ENCODE measurements around the gene DEPDC1. TPM values are rescaled to one million over a fixed set of nuclear protein-coding genes. Genes with fewer than 3 reads are reported as not detected.
A peak's percentile ranks its signal among the peaks of the same experiment; 100 is the strongest.

DEPDC1 gene, protein sequence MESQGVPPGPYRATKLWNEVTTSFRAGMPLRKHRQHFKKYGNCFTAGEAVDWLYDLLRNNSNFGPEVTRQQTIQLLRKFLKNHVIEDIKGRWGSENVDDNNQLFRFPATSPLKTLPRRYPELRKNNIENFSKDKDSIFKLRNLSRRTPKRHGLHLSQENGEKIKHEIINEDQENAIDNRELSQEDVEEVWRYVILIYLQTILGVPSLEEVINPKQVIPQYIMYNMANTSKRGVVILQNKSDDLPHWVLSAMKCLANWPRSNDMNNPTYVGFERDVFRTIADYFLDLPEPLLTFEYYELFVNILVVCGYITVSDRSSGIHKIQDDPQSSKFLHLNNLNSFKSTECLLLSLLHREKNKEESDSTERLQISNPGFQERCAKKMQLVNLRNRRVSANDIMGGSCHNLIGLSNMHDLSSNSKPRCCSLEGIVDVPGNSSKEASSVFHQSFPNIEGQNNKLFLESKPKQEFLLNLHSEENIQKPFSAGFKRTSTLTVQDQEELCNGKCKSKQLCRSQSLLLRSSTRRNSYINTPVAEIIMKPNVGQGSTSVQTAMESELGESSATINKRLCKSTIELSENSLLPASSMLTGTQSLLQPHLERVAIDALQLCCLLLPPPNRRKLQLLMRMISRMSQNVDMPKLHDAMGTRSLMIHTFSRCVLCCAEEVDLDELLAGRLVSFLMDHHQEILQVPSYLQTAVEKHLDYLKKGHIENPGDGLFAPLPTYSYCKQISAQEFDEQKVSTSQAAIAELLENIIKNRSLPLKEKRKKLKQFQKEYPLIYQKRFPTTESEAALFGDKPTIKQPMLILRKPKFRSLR
- total RNA-seq (2014; rRNA removed; shearing (Covaris generic)) = 66.5 and 97.1 TPM in 2 replicates

DNA sequence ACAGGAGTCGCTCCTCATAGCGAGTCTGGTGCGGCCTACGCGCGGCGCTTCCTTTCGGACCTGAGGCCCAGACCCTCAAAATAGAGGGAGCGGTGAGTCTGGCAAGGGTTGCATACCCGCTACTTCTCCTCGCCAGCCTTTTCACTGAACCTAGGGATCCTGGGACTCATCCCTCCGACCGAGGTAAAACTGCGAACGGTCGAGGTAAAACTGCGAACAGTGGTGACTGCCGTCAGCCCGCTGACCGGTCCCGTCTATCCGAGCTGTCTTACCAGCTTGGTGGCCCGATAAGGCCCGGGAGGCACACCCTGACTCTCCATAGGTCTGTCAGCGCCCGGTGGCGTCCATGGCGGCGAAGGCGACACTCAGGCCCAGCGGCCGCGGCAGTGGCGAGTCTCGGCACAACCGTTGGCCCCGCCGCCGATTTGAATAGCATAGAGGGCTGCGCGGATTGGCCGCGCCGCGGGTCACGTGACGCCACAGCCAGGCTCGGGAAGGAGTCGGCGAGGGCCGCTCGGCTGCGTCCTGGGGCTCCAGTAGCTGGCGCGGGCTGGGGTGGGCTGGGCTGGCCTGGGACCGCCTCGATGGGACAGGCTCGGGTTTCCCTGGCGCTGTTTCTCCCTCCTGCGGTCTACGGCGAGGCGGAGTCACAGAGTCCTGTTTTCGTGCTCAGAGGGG is at the start of gene DEPDC1:
Gene DEPDC1, minus strand, starts transcription at position 403 of the 678 bp plus-strand sequence. Its CDS starts 83 bp downstream, at position 320.
- peak; percentile 93 for DNase-seq
- no peaks in the 10 kb centered on the region; the same call in 1 of the 2 replicates for H3K36me3 ChIP-seq (replicated peaks; ENCODE audit: control insufficient read depth, insufficient read depth, low read length)

DNA sequence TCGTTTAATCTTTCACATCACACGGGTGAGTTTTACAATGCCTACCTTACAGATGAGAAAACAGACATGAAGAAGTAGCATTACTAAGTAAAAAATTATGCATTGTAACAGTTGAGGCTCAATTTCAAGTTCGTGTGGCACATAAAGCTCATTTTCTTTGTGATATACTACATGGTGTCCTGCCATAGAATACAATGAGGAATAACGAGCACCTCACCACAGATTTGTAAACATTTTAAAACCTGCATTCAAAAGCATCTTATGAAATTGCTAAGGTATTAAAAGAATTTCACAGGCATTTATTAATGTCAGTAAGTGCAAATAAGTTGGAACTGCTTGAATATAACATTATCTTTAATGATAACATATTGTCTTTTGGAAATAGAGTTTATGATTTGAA is 47.8 kb upstream of the DEPDC1 start:
- Histone ChIP-seq H3K4me3 (ENCODE audit: insufficient read depth, low read depth, low read length) (no peak overlapping the region), H3K27me3 (ENCODE audit: control insufficient read depth, insufficient read depth, low read length) (no peaks in the 10 kb centered on the region), H3K36me3 (replicated peaks; ENCODE audit: control insufficient read depth, insufficient read depth, low read length) (no peaks in the 10 kb centered on the region)
- no peak for DNase-seq

More for the DNA sequence above, at the start of gene DEPDC1:
- Histone ChIP-seq H3K4me3 (ENCODE audit: insufficient read depth, low read depth, low read length) (peak within 1 kb of the TSS; percentile 99), H3K27me3 (ENCODE audit: control insufficient read depth, insufficient read depth, low read length) (no peaks in the 10 kb centered on the region)

DNA sequence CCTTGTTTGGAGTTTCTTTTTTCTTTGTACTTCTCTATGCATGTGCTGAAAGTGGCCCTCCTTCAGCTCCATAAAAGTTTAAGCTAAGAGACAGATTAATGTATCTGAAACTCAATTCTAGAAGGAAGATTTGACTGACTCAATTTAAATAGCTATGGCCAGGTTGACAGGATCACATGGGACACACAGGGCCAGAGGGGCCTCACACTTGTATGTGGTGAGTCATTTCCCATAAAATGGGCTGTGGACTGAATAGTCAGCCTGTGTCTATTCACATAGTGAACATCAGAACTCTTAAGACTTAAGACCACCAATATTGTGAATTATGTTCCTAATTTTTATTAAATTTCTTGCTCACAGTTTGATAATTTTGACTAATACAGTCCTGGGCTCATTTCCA is 45.7 kb upstream of the DEPDC1 start:
- H3K27me3 ChIP-seq (ENCODE audit: control insufficient read depth, insufficient read depth, low read length) = no peaks in the 10 kb centered on the region
- H3K4me3 ChIP-seq (ENCODE audit: insufficient read depth, low read depth, low read length) = no peak overlapping the region
- H3K36me3 ChIP-seq (replicated peaks; ENCODE audit: control insufficient read depth, insufficient read depth, low read length) = no peaks in the 10 kb centered on the region
- DNase-seq = no peak

DNA sequence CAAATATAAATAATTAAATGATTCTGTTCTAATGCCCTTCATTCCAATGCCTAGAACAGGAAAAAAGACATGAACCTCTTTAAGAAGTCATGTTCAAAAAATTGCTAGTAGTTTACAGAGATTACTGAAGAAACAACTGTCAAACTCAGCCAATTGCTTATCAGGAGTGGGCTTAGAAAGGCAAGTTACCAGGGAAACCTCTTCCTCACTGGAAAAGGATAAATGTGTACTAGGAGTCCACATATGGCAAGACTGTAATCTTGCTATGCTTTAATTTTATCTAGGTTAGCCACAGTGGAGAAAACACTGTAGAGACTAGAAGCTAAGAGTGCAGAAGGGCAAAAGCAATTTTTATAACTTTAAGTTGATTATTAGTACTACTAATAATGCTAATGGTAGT is 42.1 kb upstream of the DEPDC1 start:
- no peaks in the 10 kb centered on the region for H3K36me3 ChIP-seq (replicated peaks; ENCODE audit: control insufficient read depth, insufficient read depth, low read length)
- DNase-seq = no peak
- no peak overlapping the region for H3K4me3 ChIP-seq (ENCODE audit: insufficient read depth, low read depth, low read length)
- H3K27me3 ChIP-seq (ENCODE audit: control insufficient read depth, insufficient read depth, low read length) = no peaks in the 10 kb centered on the region

DNA sequence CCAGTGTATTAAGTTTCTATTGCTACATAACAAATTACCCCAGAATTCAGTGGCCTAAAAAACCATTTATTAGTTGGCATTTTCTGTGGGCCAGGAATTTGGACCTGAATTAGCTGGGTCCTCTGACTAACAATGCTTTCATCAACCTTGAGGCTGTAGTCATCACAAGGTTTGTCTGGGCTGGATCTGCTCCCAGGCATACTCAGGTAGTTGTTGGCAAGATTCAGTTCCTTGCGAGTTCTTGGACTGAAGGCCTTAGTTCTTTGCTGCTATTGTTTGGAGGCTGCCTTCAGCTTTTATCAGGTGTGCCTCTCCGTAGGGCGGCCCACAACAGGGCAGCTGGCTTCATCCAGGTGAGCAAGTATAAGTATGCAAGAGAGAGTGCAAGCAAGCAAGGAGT is 31.4 kb upstream of the DEPDC1 start:
- no peak for DNase-seq
- no peaks in the 10 kb centered on the region for H3K36me3 ChIP-seq (replicated peaks; ENCODE audit: control insufficient read depth, insufficient read depth, low read length)

DNA sequence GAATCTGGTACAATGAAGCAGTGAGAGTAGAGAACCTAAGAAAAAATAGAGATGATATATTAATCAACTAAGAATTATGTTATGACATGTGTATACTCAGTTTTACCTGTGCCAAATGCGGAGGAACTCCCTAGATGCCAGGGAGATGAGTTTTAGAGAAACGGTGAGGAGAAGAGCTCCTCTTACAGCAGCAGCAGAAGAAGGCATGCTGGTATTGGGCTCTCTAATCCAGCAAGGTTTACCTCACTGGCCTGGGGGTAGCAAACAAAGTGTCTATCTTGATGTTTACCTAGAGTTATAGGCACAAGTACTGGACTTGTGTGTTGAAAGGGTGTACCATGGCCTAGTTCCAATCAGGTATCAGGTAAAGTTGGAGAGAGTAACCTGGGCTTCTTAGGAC is 28.9 kb upstream of the DEPDC1 start:
- Histone ChIP-seq H3K4me3 (ENCODE audit: insufficient read depth, low read depth, low read length) (no peak overlapping the region), H3K36me3 (replicated peaks; ENCODE audit: control insufficient read depth, insufficient read depth, low read length) (no peaks in the 10 kb centered on the region)
- DNase-seq = no peak

More for the DNA sequence above, 31.4 kb upstream of the DEPDC1 start:
- Histone ChIP-seq H3K4me3 (ENCODE audit: insufficient read depth, low read depth, low read length) (no peak overlapping the region), H3K27me3 (ENCODE audit: control insufficient read depth, insufficient read depth, low read length) (no peaks in the 10 kb centered on the region)

DNA sequence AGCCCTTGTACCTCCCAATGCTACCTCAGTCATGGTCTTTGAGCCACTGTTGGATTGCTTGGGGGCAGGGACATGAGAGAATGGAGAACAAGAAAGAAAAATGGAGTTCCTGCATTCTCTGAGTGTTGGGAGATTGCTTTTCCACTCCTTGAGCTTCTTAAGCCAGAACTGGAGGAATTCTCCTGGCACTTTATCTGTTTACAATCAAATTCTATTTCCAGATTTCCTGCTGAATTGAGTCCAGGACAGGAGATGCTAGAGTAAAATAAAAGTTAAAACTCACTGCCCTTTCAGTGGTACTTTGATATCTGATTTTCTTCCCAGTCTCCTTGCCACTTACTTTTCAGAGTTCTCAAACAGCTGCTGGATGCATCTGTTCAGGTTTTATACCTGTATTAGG is 24.4 kb upstream of the DEPDC1 start:
- Histone ChIP-seq H3K36me3 (replicated peaks; ENCODE audit: control insufficient read depth, insufficient read depth, low read length) (no peaks in the 10 kb centered on the region), H3K27me3 (ENCODE audit: control insufficient read depth, insufficient read depth, low read length) (no peaks in the 10 kb centered on the region), H3K4me3 (ENCODE audit: insufficient read depth, low read depth, low read length) (no peak overlapping the region)
- no peak for DNase-seq

More for the DNA sequence above, 28.9 kb upstream of the DEPDC1 start:
- no peaks in the 10 kb centered on the region for H3K27me3 ChIP-seq (ENCODE audit: control insufficient read depth, insufficient read depth, low read length)

DNA sequence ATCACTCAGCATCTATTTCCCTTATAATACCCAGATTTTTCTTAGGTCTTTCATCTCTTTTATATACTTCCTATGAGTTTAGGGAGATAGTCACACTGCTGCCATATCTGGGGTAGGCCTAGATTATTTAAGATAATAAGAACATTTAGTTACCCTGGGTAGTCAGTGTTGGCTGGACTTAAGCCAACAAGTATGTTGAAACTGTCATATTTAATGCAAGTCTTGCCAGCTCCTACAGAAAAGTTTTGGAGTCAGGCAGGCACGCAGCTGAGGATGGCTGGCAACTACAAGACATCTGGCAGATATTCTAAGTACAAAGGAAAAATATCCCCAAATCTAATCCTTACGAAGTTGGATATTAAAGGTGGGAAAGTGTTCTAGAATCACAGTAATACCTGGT is 19.2 kb upstream of the DEPDC1 start:
- Histone ChIP-seq H3K36me3 (replicated peaks; ENCODE audit: control insufficient read depth, insufficient read depth, low read length) (no peaks in the 10 kb centered on the region), H3K27me3 (ENCODE audit: control insufficient read depth, insufficient read depth, low read length) (no peaks in the 10 kb centered on the region), H3K4me3 (ENCODE audit: insufficient read depth, low read depth, low read length) (no peak overlapping the region)
- no peak for DNase-seq

DNA sequence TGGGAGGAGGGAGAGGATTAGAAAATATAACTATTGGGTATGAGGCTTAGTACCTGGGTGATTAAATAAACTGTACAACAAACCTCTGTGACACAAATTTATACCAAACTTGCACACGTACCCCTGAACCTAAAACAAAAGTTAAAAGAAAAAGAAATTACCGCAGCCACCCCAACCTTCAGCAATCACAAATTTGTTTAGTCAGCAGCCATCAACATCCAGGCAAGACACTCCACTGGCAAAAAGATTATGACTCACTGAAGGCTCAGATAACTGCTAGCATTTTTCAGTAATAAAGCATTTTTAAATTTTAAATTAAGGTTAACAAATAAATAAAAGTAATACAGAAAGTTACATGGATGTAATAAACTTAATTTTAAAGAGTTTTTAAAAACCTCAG is 14.4 kb upstream of the DEPDC1 start:
- no peak overlapping the region for H3K4me3 ChIP-seq (ENCODE audit: insufficient read depth, low read depth, low read length)
- H3K27me3 ChIP-seq (ENCODE audit: control insufficient read depth, insufficient read depth, low read length) = no peaks in the 10 kb centered on the region
- H3K36me3 ChIP-seq (replicated peaks; ENCODE audit: control insufficient read depth, insufficient read depth, low read length) = no peaks in the 10 kb centered on the region

DNA sequence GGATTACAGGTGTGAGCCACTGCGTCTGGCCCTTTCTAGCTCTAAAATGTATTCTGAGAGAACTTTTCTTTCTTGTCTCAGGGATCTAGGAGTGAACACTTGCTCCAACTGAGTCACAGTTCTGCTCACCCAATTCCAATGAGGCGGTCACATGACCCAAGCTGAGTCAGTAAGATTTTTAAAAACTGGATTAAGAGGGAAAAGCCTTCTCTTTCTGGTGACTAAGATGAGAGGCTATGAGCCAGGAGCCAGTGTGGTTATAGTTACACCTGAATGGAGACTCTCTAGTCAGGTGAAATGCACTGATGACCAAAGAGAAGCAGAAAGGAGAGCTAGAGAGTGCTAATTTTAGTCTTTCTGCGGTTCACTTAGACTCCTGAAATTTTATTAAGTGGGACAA is 9.5 kb upstream of the DEPDC1 start:
- no peak overlapping the region for H3K4me3 ChIP-seq (ENCODE audit: insufficient read depth, low read depth, low read length)
- no peaks in the 10 kb centered on the region for H3K36me3 ChIP-seq (replicated peaks; ENCODE audit: control insufficient read depth, insufficient read depth, low read length)
- DNase-seq = no peak
- H3K27me3 ChIP-seq (ENCODE audit: control insufficient read depth, insufficient read depth, low read length) = no peaks in the 10 kb centered on the region

More for the DNA sequence above, 14.4 kb upstream of the DEPDC1 start:
- no peak for DNase-seq

DNA sequence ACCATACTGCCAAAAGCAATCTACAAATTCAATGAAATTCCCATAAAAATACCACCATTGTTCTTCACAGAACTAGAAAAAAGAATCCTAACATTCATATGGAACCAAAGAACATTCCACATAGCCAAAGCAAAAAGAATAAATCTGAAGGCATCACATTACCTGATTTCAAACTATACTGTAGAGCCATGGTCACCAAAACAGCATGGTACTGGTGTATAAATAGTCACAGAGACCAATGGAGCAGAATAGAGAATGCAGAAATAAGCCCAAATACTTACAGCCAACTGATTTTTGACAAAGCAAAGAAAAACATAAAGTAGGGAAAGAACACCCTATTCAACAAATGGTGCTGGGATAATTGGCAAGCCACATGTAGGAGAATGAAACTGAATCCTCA is 6.2 kb upstream of the DEPDC1 start:
- Histone ChIP-seq H3K27me3 (ENCODE audit: control insufficient read depth, insufficient read depth, low read length) (no peaks in the 10 kb centered on the region), H3K4me3 (ENCODE audit: insufficient read depth, low read depth, low read length) (no peak overlapping the region), H3K36me3 (replicated peaks; ENCODE audit: control insufficient read depth, insufficient read depth, low read length) (no peaks in the 10 kb centered on the region)
- DNase-seq = no peak

DNA sequence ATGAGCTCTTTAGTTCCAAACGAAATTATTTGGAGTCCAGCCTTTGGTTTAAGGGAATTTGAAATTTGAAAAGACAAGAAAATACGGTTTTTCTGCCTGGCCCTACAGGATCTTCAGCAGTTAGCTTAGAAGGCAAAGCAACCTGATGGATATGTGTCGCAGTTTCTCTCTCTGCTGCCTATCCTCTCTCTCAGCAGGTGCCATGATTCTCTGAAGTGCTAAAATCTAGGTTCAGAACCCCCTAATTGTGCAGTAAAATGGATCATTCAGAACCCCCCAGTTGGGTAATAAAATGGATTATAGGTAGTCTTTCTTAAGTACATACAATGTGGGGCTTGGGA is 446 bp upstream of the DEPDC1 start:
- Histone ChIP-seq H3K4me3 (ENCODE audit: insufficient read depth, low read depth, low read length) (peak overlapping the region; percentile 32), H3K27me3 (ENCODE audit: control insufficient read depth, insufficient read depth, low read length) (no peaks in the 10 kb centered on the region), H3K36me3 (replicated peaks; ENCODE audit: control insufficient read depth, insufficient read depth, low read length) (no peaks in the 10 kb centered on the region; the same call in 1 of the 2 replicates)
- no peak for DNase-seq

DNA sequence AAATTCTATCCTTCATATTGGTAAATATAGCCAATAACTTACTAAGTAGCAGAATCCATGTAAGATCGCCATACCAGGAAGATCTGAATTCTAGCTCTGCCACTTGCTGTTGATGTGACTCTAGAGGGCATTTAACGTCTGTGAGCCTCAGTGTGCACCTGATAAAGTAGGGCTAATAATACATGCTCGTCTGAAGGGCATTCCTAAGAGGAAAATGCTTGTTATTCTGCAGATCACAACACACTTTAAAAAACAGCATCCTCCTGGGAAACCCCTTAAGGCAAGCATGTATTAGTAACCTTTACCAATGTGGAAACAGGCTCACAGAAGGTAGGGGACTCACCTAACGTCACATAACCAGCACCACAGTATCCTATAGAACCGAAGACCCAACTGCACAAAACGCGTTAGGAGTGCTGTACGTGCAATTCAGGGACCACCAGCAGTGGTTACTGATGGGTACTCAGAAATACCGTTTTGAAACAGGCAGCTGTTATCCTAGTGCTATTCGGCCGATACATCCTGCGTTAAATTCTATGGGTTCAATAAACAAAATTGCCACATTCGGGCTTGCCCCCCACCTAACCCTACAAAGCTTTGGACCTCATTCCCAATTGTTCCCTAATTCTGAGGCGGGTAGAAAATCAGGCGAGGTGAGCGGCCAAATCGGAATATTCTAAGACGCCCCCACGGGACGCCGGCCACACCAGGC is 758 bp downstream of the DEPDC1 start:
- peak overlapping the region; percentile 99 for H3K4me3 ChIP-seq (ENCODE audit: insufficient read depth, low read depth, low read length)

DNA sequence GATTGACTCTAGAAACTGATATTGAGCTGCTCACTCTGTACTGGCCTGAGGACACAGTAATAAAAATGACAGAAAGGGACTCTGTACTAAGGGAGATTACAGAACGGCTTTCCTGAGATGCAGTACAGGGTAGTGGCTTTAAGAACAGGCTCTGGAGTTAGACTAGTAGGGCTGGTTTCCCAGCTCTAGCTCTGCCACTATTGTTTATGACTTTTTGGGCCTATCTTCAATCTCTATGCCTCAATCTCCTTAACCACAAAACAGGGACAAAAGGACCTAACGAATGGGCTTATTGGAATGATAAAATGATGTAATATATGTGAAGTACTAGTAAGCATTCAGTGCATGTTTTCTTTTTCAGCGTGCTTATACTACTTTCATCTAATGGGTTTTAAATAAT is 1.4 kb downstream of the DEPDC1 start:
- Histone ChIP-seq H3K27me3 (ENCODE audit: control insufficient read depth, insufficient read depth, low read length) (no peaks in the 10 kb centered on the region), H3K36me3 (replicated peaks; ENCODE audit: control insufficient read depth, insufficient read depth, low read length) (peaks cover 1% of the 10 kb centered on the region; the same call in 1 of the 2 replicates), H3K4me3 (ENCODE audit: insufficient read depth, low read depth, low read length) (peak overlapping the region; percentile 99; the same call in 1 of the 2 replicates)
- DNase-seq = no peak

More for the DNA sequence above, 758 bp downstream of the DEPDC1 start:
- peak; percentile 9 for DNase-seq
- H3K36me3 ChIP-seq (replicated peaks; ENCODE audit: control insufficient read depth, insufficient read depth, low read length) = no peaks in the 10 kb centered on the region; the same call in 1 of the 2 replicates
- H3K27me3 ChIP-seq (ENCODE audit: control insufficient read depth, insufficient read depth, low read length) = no peaks in the 10 kb centered on the region

Data from H7 (cell line).